ENCODE data around the gene LRP2.

LRP2 gene

GRCh38 chr2:169240405-169240804 is 121.9 kb downstream of the LRP2 start:
- DNase-seq (ENCODE audit: low read depth in 2 of 2): no peak

GRCh38 chr2:169237939-169238338 is 124.4 kb downstream of the LRP2 start:
- DNase-seq (ENCODE audit: low read depth in 2 of 2): no peak

GRCh38 chr2:169237286-169237685 is 125.0 kb downstream of the LRP2 start:
- no peak for DNase-seq (ENCODE audit: low read depth in 2 of 2)

- DNase-seq (ENCODE audit: low read depth in 2 of 2): no peak
Measured at GRCh38 chr2:169232551-169233154, 129.7 kb downstream of the LRP2 start.

GRCh38 chr2:169230204-169230603 is 132.1 kb downstream of the LRP2 start:
- no peak for DNase-seq (ENCODE audit: low read depth in 2 of 2)

GRCh38 chr2:169229590-169229989 is 132.7 kb downstream of the LRP2 start:
- no peak for DNase-seq (ENCODE audit: low read depth in 2 of 2)

GRCh38 chr2:169225906-169226305 is 136.4 kb downstream of the LRP2 start:
- DNase-seq (ENCODE audit: low read depth in 2 of 2): no peak

- no peak for DNase-seq (ENCODE audit: low read depth in 2 of 2)
Measured at GRCh38 chr2:169225233-169225750, 137.0 kb downstream of the LRP2 start.

- no peak for DNase-seq (ENCODE audit: low read depth in 2 of 2)
Measured at GRCh38 chr2:169222665-169223064, 139.7 kb downstream of the LRP2 start.

- no peak for DNase-seq (ENCODE audit: low read depth in 2 of 2)
Measured at GRCh38 chr2:169221745-169222369, 140.5 kb downstream of the LRP2 start.

- no peak for DNase-seq (ENCODE audit: low read depth in 2 of 2)
Measured at GRCh38 chr2:169210917-169211316, 151.4 kb downstream of the LRP2 start.

GRCh38 chr2:169208026-169208425 is 154.3 kb downstream of the LRP2 start:
- DNase-seq (ENCODE audit: low read depth in 2 of 2): no peak

- no peak for DNase-seq (ENCODE audit: low read depth in 2 of 2)
Measured at GRCh38 chr2:169205176-169205575, 157.2 kb downstream of the LRP2 start.

GRCh38 chr2:169203952-169204351 is 158.4 kb downstream of the LRP2 start:
- no peak for DNase-seq (ENCODE audit: low read depth in 2 of 2)

- DNase-seq (ENCODE audit: low read depth in 2 of 2): no peak
Measured at GRCh38 chr2:169200756-169201155, 161.6 kb downstream of the LRP2 start.

GRCh38 chr2:169193618-169194017 is 168.7 kb downstream of the LRP2 start:
- no peak for DNase-seq (ENCODE audit: low read depth in 2 of 2)

GRCh38 chr2:169190197-169190775 is 172.0 kb downstream of the LRP2 start:
- DNase-seq (ENCODE audit: low read depth in 2 of 2): no peak

- DNase-seq (ENCODE audit: low read depth in 2 of 2): no peak
Measured at GRCh38 chr2:169189132-169189531, 173.2 kb downstream of the LRP2 start.

GRCh38 chr2:169185711-169186110 is 176.6 kb downstream of the LRP2 start:
- DNase-seq (ENCODE audit: low read depth in 2 of 2): no peak

GRCh38 chr2:169184074-169184473 is 178.3 kb downstream of the LRP2 start:
- no peak for DNase-seq (ENCODE audit: low read depth in 2 of 2)

GRCh38 chr2:169182573-169182972 is 179.8 kb downstream of the LRP2 start:
- DNase-seq (ENCODE audit: low read depth in 2 of 2): no peak

GRCh38 chr2:169178804-169179390 is 183.4 kb downstream of the LRP2 start:
- DNase-seq (ENCODE audit: low read depth in 2 of 2): no peak

GRCh38 chr2:169178364-169178763 is 184.0 kb downstream of the LRP2 start:
- DNase-seq (ENCODE audit: low read depth in 2 of 2): no peak

Data from activated CD8-positive, alpha-beta memory T cell treated with anti-CD3 and anti-CD28 coated beads for 4 hours (primary cell).